ENCODE data around the gene CERS5.
"Not testable (repeated sequence)": the region's sequence is repeated elsewhere in the genome, so short reads cannot be mapped to it uniquely, and the experiment has no call there.

CERS5 gene

DNA sequence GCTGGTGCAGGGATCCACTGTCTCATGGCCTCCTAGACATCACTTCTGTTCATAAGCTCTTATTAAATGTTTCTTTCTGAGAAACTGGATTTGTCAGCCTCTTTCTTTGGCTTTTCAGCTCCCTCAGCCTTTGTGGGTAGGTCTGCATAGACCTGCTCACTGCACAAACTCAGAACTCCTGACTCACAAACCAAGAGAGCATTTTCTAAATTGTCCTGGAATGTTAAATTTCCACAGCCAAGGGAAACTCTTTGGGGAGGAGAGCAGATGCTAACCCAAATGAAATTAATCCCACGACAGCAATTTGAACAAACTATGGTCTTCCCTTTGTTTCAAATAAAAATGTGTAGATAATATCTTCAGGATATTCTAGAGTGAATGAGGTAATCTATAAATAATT is 19.5 kb upstream of the CERS5 start:
- ATAC-seq, result no peak

DNA sequence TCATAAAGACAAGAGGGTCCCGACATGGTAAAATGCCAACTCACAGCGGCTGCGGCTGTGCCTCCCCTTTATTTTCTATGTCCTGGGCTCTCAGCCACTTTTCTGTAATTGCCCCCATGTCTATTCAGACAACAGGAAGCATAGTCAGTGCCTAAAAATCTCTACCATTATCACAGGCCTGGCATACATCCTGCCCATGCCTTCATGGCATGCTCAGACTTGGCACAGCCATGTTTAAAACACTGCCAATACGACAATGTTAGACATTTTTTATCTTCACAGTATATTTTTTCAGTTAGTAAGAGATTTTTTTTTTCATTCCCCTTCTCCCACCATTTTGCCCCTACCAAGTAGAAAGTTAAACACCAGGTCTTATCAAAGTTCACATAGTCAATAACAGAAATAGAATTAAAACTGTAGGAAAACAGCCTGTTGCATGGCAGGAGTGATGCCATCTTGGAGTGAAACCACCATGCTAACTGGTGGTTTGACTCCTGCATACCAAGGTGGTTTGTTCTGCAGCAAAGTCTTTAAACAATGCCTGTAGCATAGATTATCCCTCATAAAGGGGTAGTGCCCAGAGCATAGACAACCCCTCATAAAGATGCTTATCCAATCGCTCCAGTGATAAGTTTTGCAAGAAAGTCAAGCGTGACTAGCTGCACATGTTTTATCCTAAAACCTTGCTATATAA is 18.9 kb upstream of the CERS5 start:
- ATAC-seq, result no peak

DNA sequence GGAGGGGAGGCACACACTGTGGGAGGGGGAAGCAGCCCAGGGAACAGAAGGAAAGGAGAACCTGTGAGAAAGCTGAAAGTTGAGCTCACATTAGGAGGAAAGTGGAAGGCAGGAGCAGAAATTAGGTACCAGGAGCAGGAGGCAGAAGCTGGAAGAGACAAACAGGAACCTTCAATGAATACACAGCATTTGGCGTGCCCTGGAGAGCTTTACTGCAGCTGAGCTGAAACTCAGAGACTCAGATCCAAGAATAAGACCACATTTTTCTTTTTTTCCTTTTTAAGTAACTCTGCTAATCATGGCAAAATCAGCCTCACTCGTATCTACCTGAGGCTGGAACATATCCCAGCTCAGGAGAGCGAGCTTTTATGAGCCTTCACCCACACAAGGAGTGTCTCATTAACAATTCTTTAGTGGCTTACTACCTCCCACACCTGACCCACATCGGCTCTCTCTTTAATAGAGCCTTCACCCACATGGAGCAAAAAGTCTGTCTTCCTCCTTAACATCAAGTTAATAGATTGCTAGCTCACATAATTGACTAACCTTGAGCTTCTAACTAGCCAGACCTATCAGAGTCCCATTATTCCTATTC is 18.2 kb upstream of the CERS5 start:
- no peak for ATAC-seq

DNA sequence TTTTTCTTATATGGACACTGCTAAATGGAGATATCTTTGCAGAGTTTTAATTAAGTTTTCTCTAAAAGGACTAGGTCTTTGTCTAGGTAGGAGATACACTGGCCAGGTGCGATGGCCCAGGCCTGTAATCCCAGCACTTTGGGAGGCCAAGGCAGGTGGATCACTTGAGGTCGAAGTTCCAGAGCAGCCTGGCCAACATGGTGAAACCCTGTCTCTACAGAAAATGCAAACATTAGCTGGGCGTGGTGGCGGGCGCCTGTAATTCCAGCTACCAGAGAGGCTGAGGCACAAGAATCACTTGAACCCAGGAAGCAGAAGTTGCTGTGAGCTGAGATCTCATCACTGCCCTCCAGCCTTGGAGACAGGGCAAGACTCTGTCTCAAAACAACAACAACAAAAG is 17.1 kb upstream of the CERS5 start:
- no peak for ATAC-seq

DNA sequence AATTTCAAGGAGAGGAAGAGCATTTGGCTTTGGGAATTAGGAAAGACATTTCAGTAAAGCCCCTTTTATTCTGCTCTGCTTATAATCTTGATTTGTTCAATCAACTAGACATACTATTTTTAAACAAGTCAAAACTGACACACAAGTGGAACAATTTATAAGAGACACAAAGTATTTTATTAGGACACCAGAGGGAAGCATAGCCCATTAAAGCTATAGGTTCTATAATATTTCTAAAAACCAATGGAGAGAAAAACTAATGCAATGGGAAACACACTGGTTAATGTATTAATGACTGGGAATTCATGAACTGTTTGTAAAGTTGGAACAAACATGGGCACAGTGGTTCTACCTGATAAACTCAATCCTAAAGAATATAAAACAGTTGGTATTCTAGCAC is 15.3 kb upstream of the CERS5 start:
- no peak for ATAC-seq

DNA sequence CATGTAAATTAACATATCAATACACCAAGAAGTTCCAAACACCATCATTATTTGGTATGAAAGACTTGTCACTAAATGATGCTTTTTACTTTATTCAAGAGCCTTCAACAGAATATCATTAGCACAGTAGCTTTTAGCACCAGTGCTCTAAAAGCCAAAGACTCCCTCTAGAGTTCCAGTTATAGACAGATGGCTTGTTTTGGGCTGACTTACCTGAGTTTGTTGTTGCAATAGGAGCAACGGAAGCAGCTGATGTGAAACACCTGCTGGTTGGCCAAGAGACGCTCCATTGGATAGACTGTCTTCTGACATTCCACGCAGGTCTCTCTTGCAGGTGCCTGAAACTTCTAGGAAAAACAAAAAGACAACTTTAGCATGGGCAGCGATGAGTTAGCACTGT is 14.5 kb upstream of the CERS5 start:
- ATAC-seq, result no peak

DNA sequence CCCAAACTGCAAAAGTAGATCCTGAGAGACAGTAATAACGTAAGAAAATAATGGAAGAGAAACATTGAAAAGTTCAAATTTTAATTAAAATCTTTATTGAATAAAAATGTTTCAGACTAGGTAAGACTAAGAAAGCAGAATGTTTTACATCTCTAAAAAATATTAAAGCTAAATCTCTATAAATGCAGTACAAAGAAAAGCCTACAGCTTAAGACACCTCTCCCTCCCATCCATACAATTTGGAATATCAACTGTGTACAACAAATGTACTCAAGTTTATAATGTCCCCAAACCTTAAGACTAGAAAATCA is 8.5 kb upstream of the CERS5 start:
- no peak for ATAC-seq

DNA sequence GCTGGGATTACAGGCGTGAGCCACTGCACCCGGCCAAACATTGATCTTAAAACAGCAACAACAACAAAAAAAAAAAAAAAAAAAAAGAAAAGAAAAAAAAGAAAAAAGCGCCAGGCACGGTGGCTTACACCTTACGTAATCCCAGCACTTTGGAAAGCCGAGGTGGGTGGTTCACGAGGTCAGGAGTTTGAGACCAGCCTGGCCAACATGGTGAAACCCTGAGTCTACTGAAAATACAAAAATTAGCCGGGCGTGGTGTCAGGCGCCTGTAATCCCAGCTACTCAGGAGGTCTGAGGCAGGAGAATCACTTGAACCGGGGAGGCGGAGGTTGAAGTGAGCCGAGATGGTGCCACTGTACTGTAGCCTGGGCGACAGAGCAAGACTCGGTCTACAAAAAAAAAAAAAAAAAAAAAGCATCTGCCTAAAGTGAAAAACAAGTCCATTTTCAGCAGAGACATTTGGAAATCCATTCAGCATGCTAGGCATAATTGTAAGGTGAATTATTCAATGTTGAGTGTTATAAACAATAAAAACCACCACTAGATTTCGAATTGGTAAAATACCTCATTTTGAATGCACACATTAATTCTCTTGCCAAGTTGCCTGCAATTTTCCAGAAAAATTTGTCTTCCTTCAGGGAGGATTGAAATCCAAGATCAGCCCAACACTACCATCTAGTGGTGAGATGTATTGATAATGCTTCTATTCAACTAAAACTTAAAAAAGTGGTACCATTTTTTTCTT is 8.0 kb upstream of the CERS5 start:
- ATAC-seq, result no peak

DNA sequence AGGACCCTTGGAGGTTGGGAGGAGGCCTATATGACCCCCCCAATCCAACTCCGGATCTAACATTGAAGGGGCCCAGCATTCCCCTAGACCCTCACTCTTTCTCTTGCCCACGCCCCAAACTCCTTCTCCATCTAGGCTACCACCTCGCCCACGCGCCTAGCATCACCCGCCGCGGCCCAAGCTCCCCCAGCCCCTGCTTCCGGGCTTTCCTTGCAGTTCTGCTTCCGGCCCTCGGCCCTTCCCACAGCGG is 445 bp downstream of the CERS5 start:
- ATAC-seq, result peak; percentile 9 to 20

DNA sequence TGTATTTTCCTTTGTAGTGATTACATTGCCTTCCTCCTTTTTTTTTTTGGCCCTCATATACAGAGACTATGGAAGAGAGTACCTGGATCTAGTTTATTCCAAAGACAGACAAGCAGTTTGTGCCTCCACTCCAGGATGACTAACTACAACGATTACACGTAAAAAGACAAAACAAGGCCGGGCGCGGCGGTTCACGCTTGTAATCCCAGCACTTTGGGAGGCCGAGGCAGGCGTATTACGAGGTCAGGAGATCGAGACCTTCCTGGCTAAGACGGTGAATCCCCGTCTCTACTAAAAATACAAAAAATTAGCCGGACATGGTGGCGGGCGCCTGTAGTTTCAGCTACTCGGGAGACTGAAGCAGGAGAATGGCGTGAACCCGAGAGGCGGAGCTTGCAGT is 2.2 kb downstream of the CERS5 start:
- ATAC-seq, result no peak

DNA sequence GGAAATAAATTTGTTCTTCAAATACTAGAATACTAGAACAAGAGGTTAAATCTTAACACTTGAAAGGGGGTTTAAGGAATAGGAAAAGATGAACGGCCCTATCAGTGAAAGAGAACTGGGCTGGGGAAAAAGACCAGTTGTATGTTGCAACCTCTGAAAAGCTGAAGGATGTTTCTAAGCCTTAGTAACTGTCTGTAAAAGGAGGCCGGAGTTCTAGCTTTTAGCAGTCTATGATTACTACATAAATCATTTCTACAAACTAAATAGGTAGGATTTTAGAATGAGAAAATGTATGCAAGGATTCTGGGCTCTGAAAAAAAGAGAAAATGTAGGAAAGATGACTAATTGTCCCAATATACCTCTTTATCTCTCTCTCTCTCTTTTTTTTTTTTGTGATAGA is 4.9 kb downstream of the CERS5 start:
- ATAC-seq, result no peak

DNA sequence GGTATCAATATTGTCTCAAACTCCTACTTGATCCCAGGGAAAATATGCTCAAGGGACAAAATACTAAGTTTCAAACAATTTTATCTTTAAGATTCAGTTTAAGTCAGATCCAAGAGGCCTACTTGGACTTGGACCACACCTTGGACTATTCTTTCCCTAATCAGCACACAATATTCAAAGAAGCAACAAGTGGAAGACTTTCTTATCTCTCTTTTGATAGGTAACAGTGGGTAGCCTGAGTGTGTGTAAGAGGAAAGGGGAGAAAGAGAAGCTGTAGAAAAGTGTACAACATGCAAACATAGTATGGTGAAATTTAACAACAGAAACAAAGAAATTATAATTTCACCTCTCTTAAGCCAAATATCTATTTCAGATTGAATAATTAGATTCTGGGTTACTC is 6.5 kb downstream of the CERS5 start:
- ATAC-seq, result no peak

DNA sequence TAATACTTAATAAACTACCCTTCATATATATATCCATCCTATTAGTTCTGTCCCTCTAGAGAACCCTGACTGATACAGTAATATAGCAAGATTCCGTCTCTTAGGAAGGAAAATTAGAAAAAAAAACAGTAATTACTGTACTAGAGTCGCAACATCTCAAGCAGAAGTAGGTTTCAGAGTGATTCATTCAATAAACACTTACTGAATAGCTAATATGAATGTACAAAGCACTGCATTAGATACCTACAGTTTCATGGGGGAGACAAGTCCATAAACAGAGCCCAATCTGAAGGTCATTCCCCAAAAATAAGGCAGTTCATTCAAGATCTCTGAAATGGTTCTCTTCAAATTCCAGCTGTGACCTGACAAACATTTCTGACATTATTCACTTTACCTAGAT is 9.9 kb downstream of the CERS5 start:
- peak in 1 of 2 donors; percentile 59 for ATAC-seq

DNA sequence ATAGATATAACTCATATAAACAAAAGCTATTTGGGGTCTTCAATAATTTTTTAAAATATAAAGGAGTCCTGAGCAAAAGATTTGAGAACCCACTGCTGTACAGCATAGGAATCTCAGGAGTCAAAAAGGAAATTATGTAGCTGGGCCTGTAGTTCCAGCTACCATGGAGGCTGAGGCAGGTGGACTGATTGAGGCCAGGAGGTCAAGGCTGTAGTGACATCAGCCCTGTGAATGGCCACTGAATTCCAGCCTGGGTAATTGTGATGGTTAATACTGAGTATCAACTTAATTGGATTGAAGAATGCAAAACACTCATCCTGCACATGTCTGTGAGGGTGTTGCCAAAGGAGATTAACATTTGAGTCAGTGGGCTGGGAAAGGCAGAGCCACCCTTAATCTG is 10.5 kb downstream of the CERS5 start:
- ATAC-seq, result no peak

DNA sequence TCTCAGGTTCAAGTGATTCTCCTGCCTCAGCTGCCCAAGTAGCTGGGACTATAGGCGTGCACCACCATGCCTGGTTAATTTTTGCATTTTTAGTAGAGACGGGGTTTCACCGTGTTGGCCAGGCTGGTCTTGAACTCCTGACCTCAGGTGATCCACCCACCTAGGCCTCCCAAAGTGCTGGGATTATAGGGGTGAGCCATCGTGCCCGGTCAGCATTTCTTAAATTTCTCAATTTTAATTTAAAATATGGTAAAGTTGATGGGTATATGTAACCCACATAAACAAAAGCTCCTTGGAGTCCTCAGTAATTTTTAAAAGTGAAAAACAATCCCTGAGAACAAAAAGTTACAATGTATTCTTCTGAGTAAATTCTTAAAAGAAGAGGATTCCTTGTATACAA is 12.2 kb downstream of the CERS5 start:
- ATAC-seq, result not testable (repeated sequence)

DNA sequence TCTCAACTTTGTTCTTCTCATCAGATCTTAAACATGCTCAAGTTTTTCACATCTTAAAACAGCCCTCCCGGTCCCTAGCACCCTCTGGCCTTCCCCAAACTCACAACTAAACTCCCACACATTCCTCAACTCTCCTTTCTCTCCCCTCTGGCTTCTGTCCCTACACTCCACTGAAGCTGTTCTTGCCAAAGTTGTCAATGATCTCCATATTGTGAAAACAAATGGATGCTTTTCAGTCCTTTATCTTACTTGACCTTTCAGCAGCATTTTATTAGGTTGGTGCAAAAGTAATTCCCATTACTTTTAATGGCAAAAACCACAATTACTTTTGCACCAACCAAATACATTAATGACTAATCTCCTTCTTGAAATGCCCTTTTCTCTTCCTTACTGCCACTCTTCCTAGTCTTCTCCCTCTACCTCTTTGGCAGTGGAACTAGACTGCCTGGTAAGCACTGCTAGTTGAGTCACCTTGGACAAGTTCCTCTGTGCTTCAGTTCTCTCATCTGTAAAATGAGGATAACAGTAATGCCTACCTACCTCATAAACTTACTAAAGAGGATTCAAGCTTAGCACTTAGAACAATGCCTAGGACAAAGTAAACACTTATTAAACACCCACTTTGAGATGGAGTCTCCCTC is 16.0 kb downstream of the CERS5 start:
- no peak for ATAC-seq

DNA sequence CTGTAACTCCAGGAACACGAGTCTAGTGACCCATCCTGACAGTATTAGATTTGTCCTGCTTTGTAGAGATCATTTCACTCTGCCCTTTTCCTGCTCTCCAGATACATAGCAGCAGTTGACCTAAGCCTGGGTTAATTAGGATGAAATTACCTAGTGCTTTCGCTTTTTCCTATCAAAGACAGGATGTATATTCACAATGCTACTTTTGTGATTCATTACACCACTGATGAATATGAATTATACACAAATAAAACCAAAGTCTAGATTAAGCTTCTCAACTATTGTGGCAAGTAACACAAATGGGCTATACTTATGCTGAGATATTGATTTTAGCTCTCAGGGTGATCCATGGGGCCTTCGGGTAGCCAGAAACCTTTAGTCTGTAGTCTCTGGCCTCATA is 17.9 kb downstream of the CERS5 start:
- ATAC-seq, result peak in 1 of 2 donors; percentile 45

DNA sequence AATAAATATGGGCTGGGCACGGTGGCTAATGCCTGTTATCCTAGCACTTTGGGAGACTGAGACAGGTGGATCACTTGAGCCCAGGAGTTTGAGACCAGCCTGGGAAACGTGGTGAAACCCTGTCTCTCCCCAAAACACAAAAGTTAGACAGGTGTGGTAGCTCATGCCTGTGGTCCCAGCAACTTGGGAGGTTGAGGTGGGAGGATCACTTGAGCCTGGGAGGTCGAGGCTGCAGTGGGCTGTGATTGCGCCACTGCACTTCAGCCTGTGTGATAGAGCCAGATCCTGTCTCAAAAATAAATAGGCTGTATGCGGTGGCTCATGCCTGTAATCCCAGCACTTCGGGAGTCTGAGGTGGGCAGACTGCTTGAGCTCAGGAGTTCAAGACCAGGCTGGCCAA is 19.2 kb downstream of the CERS5 start:
- ATAC-seq, result not testable (repeated sequence)

DNA sequence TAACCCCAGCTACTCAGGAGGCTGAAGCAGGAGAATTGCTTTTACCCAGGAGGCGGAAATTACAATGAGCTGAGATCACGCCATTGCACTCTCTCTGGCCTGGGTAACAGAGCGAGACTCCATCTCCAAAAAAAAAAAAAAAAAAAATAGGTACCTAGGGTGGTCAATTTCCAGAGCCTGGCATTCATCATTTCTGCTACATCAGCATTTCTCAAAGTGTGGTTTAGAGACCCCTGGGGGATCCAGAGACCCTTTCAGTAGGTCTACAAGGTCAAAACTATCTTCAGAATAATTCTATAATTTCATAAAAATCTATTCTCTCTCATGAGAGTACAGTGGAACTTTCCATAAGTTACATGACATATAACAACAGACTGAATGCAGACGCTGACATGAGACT is 19.9 kb downstream of the CERS5 start:
- no peak for ATAC-seq

DNA sequence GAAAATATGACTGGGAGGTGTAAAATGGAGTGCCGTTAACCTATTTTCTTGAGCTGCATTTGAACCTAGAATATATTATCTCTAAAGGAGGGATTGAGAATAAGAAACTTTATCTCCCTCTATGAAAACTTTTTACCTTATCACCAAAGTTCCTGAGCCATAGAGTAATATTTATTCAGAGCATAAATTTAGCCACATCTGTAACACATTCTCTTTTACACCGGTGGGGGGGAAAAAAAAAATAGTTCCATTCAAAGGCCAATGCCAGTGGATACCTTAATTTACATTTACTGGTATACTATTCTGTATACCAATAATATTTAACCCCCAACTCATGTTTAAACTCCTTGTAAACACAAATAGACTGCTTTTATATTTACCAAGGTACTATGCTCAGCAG is 21.7 kb downstream of the CERS5 start:
- no peak for ATAC-seq

DNA sequence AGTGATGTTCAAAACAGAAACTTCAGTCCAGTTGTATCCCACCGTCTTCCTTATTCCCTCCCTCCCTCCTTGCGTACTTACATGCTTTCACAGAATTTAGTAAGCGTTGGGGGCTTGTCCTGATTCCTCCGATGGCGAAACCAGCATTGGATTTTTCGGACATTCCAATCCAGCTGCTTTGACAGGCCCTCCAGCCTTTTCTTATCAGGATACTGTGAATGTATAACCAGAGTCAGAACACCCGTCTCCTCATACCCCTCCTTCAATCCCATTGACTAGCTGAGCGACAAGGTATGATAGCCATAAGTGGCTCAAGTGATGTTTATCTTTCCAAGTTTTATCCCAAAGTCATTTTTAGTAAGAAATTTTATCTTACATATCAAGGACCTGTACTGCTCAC is 24.2 kb downstream of the CERS5 start:
- no peak for ATAC-seq

DNA sequence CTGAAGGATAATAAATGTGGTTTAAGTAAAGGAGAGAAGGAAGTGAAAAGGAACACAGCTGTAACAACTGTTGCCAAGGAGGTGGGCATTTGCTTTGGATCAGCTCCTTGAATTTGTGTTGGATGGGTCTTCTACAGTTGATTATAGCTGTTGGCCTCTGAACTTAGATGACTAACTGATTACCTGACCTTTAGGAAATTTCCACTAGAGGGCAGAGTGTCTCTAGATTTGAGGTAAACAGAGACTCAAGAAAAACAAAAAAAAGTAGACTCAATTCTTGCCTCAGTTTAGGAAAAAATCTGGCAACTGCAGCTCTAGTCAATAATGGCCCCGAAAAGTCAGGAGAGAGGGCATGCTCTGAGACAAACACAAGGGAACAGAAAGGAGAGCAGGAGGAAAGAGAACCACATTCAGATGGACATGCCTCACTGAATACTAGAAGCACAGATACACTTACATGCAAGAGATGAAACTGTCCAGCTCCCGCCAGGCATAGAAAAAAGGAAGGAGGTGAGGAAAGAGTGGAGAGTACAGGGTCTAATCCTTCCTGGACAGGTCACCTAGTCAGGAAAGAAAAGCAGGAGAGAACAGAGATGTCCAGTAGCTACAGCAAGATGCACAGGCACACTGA is 34.5 kb downstream of the CERS5 start:
- no peak for ATAC-seq

DNA sequence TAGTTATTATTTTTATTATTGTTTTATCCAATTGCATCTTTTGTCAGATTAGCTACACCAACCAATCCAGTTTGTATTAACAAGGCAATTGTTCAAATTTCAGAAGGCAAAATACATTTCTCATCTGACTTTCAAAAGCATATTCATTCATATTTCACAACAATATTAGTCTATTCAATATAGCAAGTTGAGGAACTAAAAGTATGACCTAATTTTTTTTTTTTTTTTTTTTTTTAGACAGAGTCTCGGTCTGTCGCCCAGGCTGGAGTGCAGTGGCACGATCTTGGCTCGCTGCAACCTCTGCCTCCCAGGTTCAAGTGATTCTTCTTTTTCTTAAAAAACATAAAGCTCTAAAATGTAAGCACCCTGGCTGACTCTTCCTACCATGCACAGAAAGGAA is 37.9 kb downstream of the CERS5 start:
- ATAC-seq, result no peak

DNA sequence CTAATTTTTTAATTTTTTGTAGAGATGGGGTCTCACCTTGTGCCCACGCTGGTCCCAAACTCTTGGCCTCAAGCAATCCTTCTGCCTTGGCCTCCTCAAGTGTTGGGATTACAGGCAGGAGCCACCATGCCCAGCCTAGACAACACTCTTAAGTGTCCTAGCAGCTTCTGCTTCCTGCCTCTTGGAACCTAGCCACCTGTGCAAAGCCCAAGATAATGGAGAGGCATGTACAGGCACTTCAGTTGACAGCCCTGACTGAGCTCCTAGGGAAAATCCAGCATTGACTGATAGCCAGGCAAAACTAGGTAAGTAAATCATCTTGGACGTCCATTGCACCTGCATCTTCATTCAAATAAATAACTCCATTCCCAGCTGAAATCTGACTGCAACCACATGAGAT is 39.6 kb downstream of the CERS5 start:
- ATAC-seq, result no peak

Data from activated CD4-positive, CD25-positive, alpha-beta regulatory T cell treated with anti-CD3 and anti-CD28 coated beads, Interleukin-2, amount 50 U/mL, for 24 hours (primary cell).